HG03378 (cell line): Measurements from ENCODE around the gene SMIM1.
"Not testable (repeated sequence)": the region's sequence is repeated elsewhere in the genome, so short reads cannot be mapped to it uniquely, and the experiment has no call there.

Source experiments
- ATAC-seq: cut with Tn5 transposase; IDR thresholded peaks from one replicate; pipeline ENCODE4 v1.9.1; 2021; ENCODE audit warnings: mild to moderate bottlenecking, moderate library complexity; ENCODE audit not compliant: unreplicated experiment

The SMIM1 gene

GRCh38 chr1:3772715-3773571 is at the start of gene SMIM1:
Gene SMIM1, plus strand, starts transcription at chr1:3772749. Its CDS starts 2,625 bp downstream, at chr1:3775374.
- no peak for ATAC-seq

- ATAC-seq, result no peak
Measured at GRCh38 chr1:3722846-3723245, 49.7 kb upstream of the SMIM1 start.

GRCh38 chr1:3724416-3725030 is 48.0 kb upstream of the SMIM1 start:
- not testable (repeated sequence) for ATAC-seq

- no peak for ATAC-seq
Measured at GRCh38 chr1:3725366-3725765, 47.2 kb upstream of the SMIM1 start.

- no peak for ATAC-seq
Measured at GRCh38 chr1:3727042-3727824, 45.3 kb upstream of the SMIM1 start.

- ATAC-seq, result no peak
Measured at GRCh38 chr1:3727825-3728776, 44.4 kb upstream of the SMIM1 start.

GRCh38 chr1:3729594-3730542 is 42.7 kb upstream of the SMIM1 start:
- ATAC-seq, result no peak

GRCh38 chr1:3730543-3731247 is 41.9 kb upstream of the SMIM1 start:
- no peak for ATAC-seq

- no peak for ATAC-seq
Measured at GRCh38 chr1:3731583-3732433, 40.7 kb upstream of the SMIM1 start.

GRCh38 chr1:3732434-3733093 is 40.0 kb upstream of the SMIM1 start:
- ATAC-seq, result no peak

GRCh38 chr1:3733094-3733882 is 39.3 kb upstream of the SMIM1 start:
- no peak for ATAC-seq

GRCh38 chr1:3733883-3734589 is 38.5 kb upstream of the SMIM1 start:
- no peak for ATAC-seq

- ATAC-seq, result no peak
Measured at GRCh38 chr1:3734602-3735001, 37.9 kb upstream of the SMIM1 start.

GRCh38 chr1:3735027-3735681 is 37.4 kb upstream of the SMIM1 start:
- ATAC-seq, result no peak

- ATAC-seq, result no peak
Measured at GRCh38 chr1:3735688-3736087, 36.9 kb upstream of the SMIM1 start.
